ENCODE data around the gene DPP3.

The DPP3 gene

DNA sequence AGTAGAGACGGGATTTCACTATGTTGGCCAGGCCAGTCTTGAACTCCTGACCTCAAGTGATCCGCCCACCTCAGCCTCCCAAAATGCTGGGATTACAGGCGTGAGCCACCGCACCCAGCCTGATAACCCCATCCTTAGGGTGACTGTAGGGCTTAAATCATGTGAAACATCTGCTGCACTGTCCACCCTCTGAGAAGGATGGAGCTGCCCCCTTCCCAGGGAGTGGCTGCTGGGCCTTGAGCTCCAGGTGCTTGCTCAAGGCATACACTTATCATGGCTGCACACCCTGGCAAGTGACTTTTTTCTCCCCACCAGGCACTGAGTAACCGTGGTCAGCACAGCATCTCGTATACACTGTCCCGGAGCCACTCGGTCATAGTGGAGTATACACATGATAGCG, 8.2 kb upstream of the DPP3 start:
- TF ChIP-seq, protein P1, sequence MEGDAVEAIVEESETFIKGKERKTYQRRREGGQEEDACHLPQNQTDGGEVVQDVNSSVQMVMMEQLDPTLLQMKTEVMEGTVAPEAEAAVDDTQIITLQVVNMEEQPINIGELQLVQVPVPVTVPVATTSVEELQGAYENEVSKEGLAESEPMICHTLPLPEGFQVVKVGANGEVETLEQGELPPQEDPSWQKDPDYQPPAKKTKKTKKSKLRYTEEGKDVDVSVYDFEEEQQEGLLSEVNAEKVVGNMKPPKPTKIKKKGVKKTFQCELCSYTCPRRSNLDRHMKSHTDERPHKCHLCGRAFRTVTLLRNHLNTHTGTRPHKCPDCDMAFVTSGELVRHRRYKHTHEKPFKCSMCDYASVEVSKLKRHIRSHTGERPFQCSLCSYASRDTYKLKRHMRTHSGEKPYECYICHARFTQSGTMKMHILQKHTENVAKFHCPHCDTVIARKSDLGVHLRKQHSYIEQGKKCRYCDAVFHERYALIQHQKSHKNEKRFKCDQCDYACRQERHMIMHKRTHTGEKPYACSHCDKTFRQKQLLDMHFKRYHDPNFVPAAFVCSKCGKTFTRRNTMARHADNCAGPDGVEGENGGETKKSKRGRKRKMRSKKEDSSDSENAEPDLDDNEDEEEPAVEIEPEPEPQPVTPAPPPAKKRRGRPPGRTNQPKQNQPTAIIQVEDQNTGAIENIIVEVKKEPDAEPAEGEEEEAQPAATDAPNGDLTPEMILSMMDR (IDR thresholded peaks at IDR 0.05; ENCODE audit: low read depth, low read length) = no peak
- no peak overlapping the region for H3K4me3 ChIP-seq (ENCODE audit: low read depth, low read length)

GRCh38 chr11:66473167-66473566, 7.1 kb upstream of the DPP3 start:
- TF ChIP-seq, protein P1 (IDR thresholded peaks at IDR 0.05; ENCODE audit: low read depth, low read length) = no peak

GRCh38 chr11:66473608-66474515, 6.4 kb upstream of the DPP3 start:
- TF ChIP-seq, protein P1 (IDR thresholded peaks at IDR 0.05; ENCODE audit: low read depth, low read length) = no peak

More at GRCh38 chr11:66473167-66473566, 7.1 kb upstream of the DPP3 start:
- no peak overlapping the region for H3K4me3 ChIP-seq (ENCODE audit: low read depth, low read length)

GRCh38 chr11:66475349-66476172, 4.7 kb upstream of the DPP3 start:
- TF ChIP-seq, protein P1 (IDR thresholded peaks at IDR 0.05; ENCODE audit: low read depth, low read length) = no peak
- no peak overlapping the region for H3K4me3 ChIP-seq (ENCODE audit: low read depth, low read length)

More at GRCh38 chr11:66473608-66474515, 6.4 kb upstream of the DPP3 start:
- H3K4me3 ChIP-seq (ENCODE audit: low read depth, low read length) = no peak overlapping the region

- TF ChIP-seq, protein P1 (IDR thresholded peaks at IDR 0.05; ENCODE audit: low read depth, low read length) = no peak
- H3K4me3 ChIP-seq (ENCODE audit: low read depth, low read length) = no peak overlapping the region
Observed at GRCh38 chr11:66476173-66476840, 3.9 kb upstream of the DPP3 start.

- H3K4me3 ChIP-seq (ENCODE audit: low read depth, low read length) = no peak overlapping the region
- TF ChIP-seq, protein P1 (IDR thresholded peaks at IDR 0.05; ENCODE audit: low read depth, low read length) = no peak
Observed at GRCh38 chr11:66476841-66477251, 3.4 kb upstream of the DPP3 start.
